Endothelial cell of umbilical vein (primary cell): ENCODE data around the gene KPNA2. TPM values are rescaled to one million over a fixed set of nuclear protein-coding genes. Genes with fewer than 3 reads are reported as not detected.
A peak's percentile ranks its signal among the peaks of the same experiment; 100 is the strongest.

Experiments
- BruUV-seq: library from RNA; stranded (reverse); fragments of 400-500 nt; replicated peaks from 2 replicates; lab custom pipeline; 2021; lab: Mats Ljungman, UMichigan
- CTCF ChIA-PET: fragments of 300-600, 350-600 bp; sonication (Branson Sonifier 250); formaldehyde crosslinking; loops from one replicate; lab custom pipeline; 2021; ENCODE audit warnings: antibody characterized with exemption, inconsistent platforms; lab: Charles Lee
- POLR2A ChIA-PET: fragments of 300-600, 350-600 bp; sonication (Branson Sonifier 250); formaldehyde crosslinking; loops from one replicate; lab custom pipeline; 2021; ENCODE audit warnings: antibody characterized with exemption, inconsistent platforms; lab: Charles Lee
- DNase-seq: peaks from one replicate; pipeline ENCODE4 v3.0.0-alpha.2; 2011; ENCODE audit warnings: low read depth, low spot score
- FAIRE-seq: peaks from 2 replicates; lab custom pipeline; 2011; peaks lifted over from hg19 to GRCh38; lab: Jason Lieb, UNC
- H2AFZ ChIP-seq: 2 replicates; pipeline ENCODE4 v1.6.0; 2012; ENCODE audit warnings: low read depth, low read length, control low read depth, inconsistent platforms
- H3K27ac ChIP-seq: 2 replicates; pipeline ENCODE4 v1.5.1; 2011; ENCODE audit warnings: low read depth, mild to moderate bottlenecking, control low read depth, low read length, moderate library complexity; ENCODE audit not compliant: insufficient read depth
- H3K27me3 ChIP-seq, 2 experiments: 2 replicates each; pipeline versions ENCODE4 v1.6.0 to v1.6.1; 2011; ENCODE audit warnings: low read length in 2 of 2, mixed read lengths in 1 of 2; ENCODE audit not compliant: control insufficient read depth in 2 of 2, insufficient read depth in 2 of 2
- H3K36me3 ChIP-seq, 2 experiments: 2 replicates in 1 of 2; 3 replicates in 1 of 2; pipeline ENCODE4 v1.5.1; 2011; ENCODE audit warnings: low read length in 2 of 2, mild to moderate bottlenecking in 1 of 2, moderate library complexity in 1 of 2; ENCODE audit not compliant: control insufficient read depth in 2 of 2, insufficient read depth in 2 of 2; ENCODE audit errors: extremely low read depth in 1 of 2
- H3K4me1 ChIP-seq: 3 replicates; pipeline ENCODE4 v1.5.1; 2011; ENCODE audit warnings: mild to moderate bottlenecking, low read length; ENCODE audit not compliant: control insufficient read depth, insufficient read depth; ENCODE audit errors: extremely low read depth
- H3K4me2 ChIP-seq: 2 replicates; pipeline ENCODE4 v1.6.1; 2011; ENCODE audit warnings: low read length, control low read depth, mixed read lengths; ENCODE audit not compliant: insufficient read depth
- H3K4me3 ChIP-seq, 3 experiments: fragments of 200-600 bp in 1 of 3; sonication (generic), shearing (Covaris generic) in 1 of 3; replicated peaks in 1 of 3; 2 replicates each; pipeline ENCODE4 v1.5.1; 2011 to 2016; ENCODE audit warnings: control low read depth in 3 of 3, low read length in 3 of 3, mild to moderate bottlenecking in 2 of 3, inconsistent platforms in 1 of 3, low read depth in 1 of 3, moderate library complexity in 1 of 3; ENCODE audit not compliant: insufficient read depth in 1 of 3
- H3K79me2 ChIP-seq: 2 replicates; pipeline ENCODE4 v1.6.0; 2012; ENCODE audit warnings: low read length, inconsistent platforms; ENCODE audit not compliant: control insufficient read depth, insufficient read depth
- H3K9ac ChIP-seq: replicated peaks from 2 replicates; pipeline ENCODE3; 2011; ENCODE audit warnings: low read length, control low read depth; ENCODE audit not compliant: insufficient read depth; ENCODE audit errors: extremely low read depth
- H3K9me1 ChIP-seq: replicated peaks from 3 replicates; pipeline ENCODE4 v1.6.0; 2011; ENCODE audit warnings: mild to moderate bottlenecking, low read length; ENCODE audit not compliant: control insufficient read depth, insufficient read depth; ENCODE audit errors: extremely low read depth
- H3K9me3 ChIP-seq: replicated peaks from 2 replicates; pipeline ENCODE4 v1.5.1; 2012; ENCODE audit warnings: low read length, inconsistent platforms; ENCODE audit not compliant: control insufficient read depth, insufficient read depth
- H4K20me1 ChIP-seq: replicated peaks from 2 replicates; pipeline ENCODE3; 2011; ENCODE audit warnings: mild to moderate bottlenecking, low read length; ENCODE audit not compliant: control insufficient read depth, insufficient read depth; ENCODE audit errors: extremely low read depth
- CTCF ChIP-seq, 2 donors: IDR thresholded peaks; 1 replicate in 1 of 2; 2 replicates in 1 of 2; pipeline ENCODE4 v1.5.1; 2011; ENCODE audit warnings: low read length in 2 of 2, mild to moderate bottlenecking in 2 of 2, moderate library complexity in 2 of 2, control low read depth in 1 of 2, inconsistent platforms in 1 of 2, low read depth in 1 of 2; ENCODE audit not compliant: insufficient read depth in 1 of 2; ENCODE audit errors: extremely low read depth in 1 of 2
- EZH2 ChIP-seq: IDR thresholded peaks from 2 replicates; pipeline ENCODE4 v1.6.1; 2012; ENCODE audit warnings: borderline replicate concordance, low read depth, mild to moderate bottlenecking, moderate library complexity, low read length, inconsistent platforms; ENCODE audit not compliant: severe bottlenecking
- FOS ChIP-seq: IDR thresholded peaks from 2 replicates; pipeline ENCODE4 v1.6.1; 2011; ENCODE audit warnings: mild to moderate bottlenecking, low read length, moderate library complexity, borderline replicate concordance; ENCODE audit not compliant: insufficient read depth
- GATA2 ChIP-seq: IDR thresholded peaks from 2 replicates; pipeline ENCODE4 v1.7.0; 2011; ENCODE audit warnings: low read depth, mild to moderate bottlenecking, moderate library complexity, mixed read lengths, low read length; ENCODE audit not compliant: insufficient read length, insufficient read depth
- JUN ChIP-seq: IDR thresholded peaks from 2 replicates; pipeline ENCODE4 v1.6.1; 2011; ENCODE audit warnings: borderline replicate concordance, low read depth; ENCODE audit not compliant: insufficient read length, insufficient read depth
- MAX ChIP-seq: IDR thresholded peaks from 2 replicates; pipeline ENCODE4 v1.6.1; 2011; ENCODE audit not compliant: insufficient read depth, insufficient read length
- MYC ChIP-seq: IDR thresholded peaks from one replicate; pipeline ENCODE4 v1.6.1; 2011; ENCODE audit warnings: mild to moderate bottlenecking, low read depth, low read length
- POLR2A ChIP-seq: IDR thresholded peaks from 2 replicates; pipeline ENCODE4 v1.6.1; 2012; ENCODE audit warnings: low read depth, mild to moderate bottlenecking, control low read depth, low read length
- POLR2AphosphoS5 ChIP-seq: IDR thresholded peaks from 2 replicates; pipeline ENCODE4 v1.6.1; 2012; ENCODE audit warnings: low read depth, mild to moderate bottlenecking, control low read depth, low read length, moderate library complexity; ENCODE audit not compliant: insufficient read depth
- dilution Hi-C: fragments of 300-500 bp; cut with MboI; formaldehyde crosslinking; loops from one replicate; pipeline ENCODE4 v1.15.0; 2019; ENCODE audit warnings: low sequenced_read_pairs; ENCODE audit not compliant: extremely low pct_ligation_motif_present
- intact Hi-C: fragments of 100-400 bp; cut with micrococcal nuclease; formaldehyde crosslinking; loops from one replicate; pipeline ENCODE4 v1.10.0; 2022
- polyA plus RNA-seq, 4 experiments: library from polyadenylated mRNA; depleted of rRNA in 3 of 4; stranded (reverse) in 3 of 4; unstranded in 1 of 4; fragments of >200 nt; gene quantifications; 2 replicates each; pipeline versions ENCODE4 v1.2.1 to v1.2.3, GENCODE V29; 2011 to 2012; ENCODE audit warnings: missing spikeins in 1 of 4
- total RNA-seq: library from RNA; stranded (reverse); gene quantifications from 2 replicates; pipeline ENCODE4 v1.2.3, GENCODE V29; 2021

KPNA2 gene
- total and polyA plus RNA-seq, 2 donors (not counting 3 experiments of a cell fraction or from before 2014, with no cell fraction given): 252 to 382 TPM

GRCh38 chr17:67993153-67993997, 42.2 kb upstream of the KPNA2 start:
- Histone ChIP-seq H3K4me1 (peaks cover 19% of the 10 kb centered on the region), H3K9me3 (no peaks in the 10 kb centered on the region), H3K9me1 (no peaks in the 10 kb centered on the region), H3K27ac (peak overlapping the region; percentile 60), H3K36me3 (peaks cover 0 to 4% of the 10 kb centered on the region in 2 experiments), H3K9ac (peak overlapping the region; percentile 80), H3K4me3 (peak overlapping the region; percentile 18 to 55 (median 50)), H3K79me2 (no peaks in the 10 kb centered on the region), H4K20me1 (no peaks in the 10 kb centered on the region), H3K27me3 (no peaks in the 10 kb centered on the region), H2AFZ (peak overlapping the region; percentile 68), H3K4me2 (peak overlapping the region; percentile 69)
- dilution Hi-C loops: no loop called here
- intact Hi-C loops: no loop called here
- POLR2A ChIA-PET: interaction anchor here (1.0 kb wide), 1 partner anchor 43 kb away, joined by 6 read pairs; the partner anchor contains the start of gene KPNA2
- CTCF ChIA-PET: interaction anchor here (0.7 to 3.9 kb wide), 2 partner anchors 26 to 51 kb away, joined by 4 to 13 read pairs; no protein-coding TSS in a partner anchor
- FAIRE-seq (peak; percentile 77), DNase-seq (peak; percentile 74)
- BruUV-seq: no TSS peak
- TF ChIP-seq GATA2: no peak
- TF ChIP-seq POLR2AphosphoS5: no peak
- no peak for TF ChIP-seq JUN
- TF ChIP-seq POLR2A: no peak
- no peak for TF ChIP-seq EZH2
- TF ChIP-seq FOS: no peak
- no peak for TF ChIP-seq MYC
- no peak for TF ChIP-seq MAX
- no peak for TF ChIP-seq CTCF (IDR thresholded peaks at IDR 0.05; ENCODE audit: extremely low read depth in 1 of 2, insufficient read depth in 1 of 2, low read depth in 1 of 2, low read length in 2 of 2)
